Measurements from ENCODE around the gene RABGAP1L.
"Not testable (repeated sequence)": the region's sequence is repeated elsewhere in the genome, so short reads cannot be mapped to it uniquely, and the experiment has no call there.

RABGAP1L gene

DNA sequence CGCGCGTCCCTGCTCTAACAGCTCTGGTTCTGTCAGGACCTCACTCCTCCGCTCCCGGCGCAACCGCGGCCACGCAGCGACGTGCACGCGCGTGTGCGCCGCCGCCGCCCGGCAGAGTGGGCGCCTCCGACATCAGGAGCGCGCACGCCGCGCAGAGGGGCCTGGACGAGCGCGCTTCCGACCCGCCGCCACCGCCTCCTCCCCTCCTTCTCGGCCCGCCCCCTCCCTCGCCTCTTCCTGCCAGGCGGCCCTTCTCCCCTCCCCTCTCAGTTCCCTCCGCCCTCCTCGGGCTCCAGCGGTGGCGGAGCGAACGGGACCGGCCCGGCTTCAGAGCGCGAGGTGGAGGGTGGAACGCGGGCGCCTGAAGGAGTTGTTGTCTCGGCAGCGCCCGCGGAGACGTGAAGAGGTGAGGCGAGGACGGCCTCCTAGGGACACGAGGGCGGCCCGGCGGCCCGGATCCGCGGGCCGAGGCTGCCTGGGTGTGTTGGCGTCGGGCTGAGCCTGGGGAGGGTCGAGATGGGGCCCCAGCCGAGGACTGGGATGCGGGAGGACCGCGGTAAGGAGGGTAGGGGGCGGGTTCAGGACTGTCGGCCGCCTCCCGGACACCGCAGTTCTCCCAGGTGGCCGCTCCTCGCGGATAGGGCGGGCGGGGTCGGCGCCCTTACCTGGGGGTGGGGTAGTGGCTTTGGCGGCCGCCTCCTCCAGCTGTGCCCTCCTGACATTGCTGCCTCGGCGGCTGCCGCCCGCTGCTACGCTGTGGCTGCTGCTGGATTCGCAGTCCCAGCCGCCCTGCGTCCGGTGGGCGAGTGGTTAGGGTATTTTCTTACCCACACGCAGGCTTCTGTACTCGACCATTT, at the start of gene RABGAP1L:
RABGAP1L (plus strand) TSS at position 269 of the 857 bp plus-strand sequence.
- peak; percentile 92 for DNase-seq (ENCODE audit: low spot score)

DNA sequence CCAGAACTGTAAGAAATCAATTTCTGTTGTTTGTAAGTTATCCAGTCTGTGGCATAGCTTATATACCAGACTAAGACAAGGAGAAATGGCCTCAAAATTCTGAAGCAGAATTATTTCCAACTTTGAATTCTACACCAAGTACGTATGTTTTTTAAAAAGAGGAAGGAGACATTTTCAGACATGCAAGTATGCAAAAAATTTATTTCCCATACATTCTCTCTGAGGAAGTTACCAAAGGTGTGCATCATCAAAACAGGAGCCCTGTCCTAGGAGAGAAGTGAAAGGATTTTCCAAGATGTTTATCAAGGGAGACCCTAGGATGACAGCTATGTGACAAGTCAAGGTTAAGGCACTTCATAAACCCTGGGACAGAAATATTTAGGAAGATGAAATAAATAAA, 49.3 kb upstream of the RABGAP1L start:
- peak; percentile 23 for DNase-seq (ENCODE audit: low spot score)

DNA sequence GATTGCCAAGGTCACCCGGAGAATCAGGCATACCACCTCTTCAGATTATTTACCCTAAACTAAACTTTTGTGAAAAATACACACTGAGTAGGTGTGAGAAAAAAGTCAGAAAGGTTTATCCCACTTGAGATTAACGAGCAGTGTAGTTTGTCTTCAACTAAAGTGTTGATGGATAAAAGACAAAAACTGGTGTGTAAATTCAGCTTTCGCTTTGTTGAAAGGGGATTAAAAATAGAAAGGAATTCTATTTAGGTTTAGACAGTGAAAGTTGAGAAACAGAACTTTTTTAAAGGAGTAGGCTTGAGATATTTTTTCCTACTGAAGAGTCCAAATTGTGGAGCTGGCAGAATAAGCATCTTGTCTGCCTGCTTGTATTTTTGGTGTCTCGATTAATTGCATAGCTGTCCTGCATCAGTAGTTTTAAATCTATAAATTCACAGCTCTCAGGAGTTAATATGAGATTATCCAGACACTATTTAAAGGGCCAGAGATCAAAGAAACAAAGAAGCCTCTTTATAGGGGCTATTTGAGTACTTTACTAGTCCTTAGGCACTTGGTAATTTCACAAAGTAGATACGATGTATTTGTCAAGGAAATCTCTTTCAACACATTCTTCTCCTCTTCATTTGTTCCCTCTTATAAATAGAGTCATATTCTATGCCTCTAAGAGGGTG, 46.7 kb upstream of the RABGAP1L start:
- no peak for DNase-seq (ENCODE audit: low spot score)

DNA sequence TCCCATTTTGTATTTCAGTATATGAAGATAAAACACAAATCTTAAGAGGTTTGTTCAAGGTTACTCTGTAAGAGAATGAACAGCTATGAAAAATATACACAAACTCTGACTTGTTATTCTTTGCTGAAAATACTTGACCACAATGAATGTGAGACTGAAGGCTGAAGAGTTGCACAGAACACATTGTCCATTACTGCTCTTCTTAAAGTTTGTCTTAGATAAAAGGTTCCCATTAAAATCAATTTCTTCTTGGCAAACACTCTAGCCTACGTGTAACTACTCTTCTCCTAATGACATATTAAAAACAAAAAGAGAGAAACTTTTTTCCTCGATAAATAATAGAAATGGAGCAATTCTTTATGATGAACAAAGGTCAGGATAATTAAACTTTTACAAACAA, 45.2 kb upstream of the RABGAP1L start:
- DNase-seq (ENCODE audit: low spot score), result no peak

DNA sequence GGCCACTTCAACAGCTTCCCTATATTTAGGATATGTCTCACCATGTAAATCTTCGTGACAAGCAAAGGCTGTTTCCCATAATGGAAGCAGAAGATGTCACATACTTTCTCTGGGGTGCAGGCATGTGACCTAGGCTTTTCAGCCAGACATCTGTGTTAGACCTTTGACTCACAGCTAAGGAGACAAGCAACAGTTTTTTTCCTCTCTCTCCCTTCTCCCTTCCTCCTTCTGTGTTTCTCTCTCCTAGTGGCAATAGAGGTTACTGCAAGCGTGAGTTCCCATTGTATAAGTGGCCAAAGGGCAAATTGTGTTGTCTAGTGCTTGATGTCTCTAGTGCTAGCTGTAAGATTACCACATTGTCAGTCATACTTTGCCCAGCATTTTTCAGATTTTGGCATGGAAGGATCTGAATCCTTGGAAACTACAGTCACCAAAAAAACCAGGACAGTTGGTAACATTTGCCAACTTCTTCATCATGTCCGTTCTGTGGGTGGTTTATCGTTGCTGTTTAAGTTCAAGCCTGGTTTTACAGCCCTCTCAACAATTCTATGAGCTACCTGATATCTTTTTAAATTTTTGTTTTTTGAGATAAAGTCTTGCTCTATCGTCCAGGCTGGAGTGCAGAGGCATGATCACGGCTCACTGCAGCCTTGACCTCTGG, 44.4 kb upstream of the RABGAP1L start:
- DNase-seq (ENCODE audit: low spot score), result peak; percentile 42

DNA sequence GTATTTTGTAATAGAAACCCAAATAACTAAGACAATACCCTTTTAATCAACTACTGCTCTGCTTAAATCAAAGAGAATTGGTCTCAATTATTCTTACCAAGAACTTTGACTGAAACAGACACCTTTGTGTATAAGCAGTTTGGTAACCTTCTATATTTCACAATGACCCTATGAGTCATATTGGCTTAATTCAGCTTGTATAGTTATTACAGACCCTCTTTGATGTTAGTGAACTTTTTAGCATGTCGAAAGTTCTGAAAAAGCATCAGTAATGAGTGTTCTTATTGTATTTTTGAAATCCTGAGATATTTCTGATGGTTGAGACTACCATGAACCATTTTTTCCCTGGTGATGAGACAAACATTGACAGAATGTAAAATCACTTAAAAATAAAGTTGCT, 43.3 kb upstream of the RABGAP1L start:
- DNase-seq (ENCODE audit: low spot score), result no peak

DNA sequence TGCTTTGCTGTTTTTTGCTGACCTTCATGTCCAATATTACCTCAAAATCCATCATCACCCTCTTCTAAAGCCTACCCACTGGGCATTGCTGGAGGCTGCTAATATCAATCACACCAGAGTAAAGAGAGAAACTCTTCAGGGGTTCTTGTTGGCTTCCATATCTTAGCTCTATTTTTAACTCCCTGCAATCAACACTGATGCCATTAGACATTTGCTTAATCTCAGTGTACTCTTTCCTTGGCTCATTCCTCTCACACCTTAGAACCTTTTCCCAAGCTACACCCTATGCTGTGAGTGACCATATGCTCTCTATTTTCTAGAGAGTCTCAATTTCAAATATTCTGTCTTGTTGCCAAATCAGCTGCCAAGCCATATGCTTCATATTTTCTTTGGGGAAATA, 40.6 kb upstream of the RABGAP1L start:
- no peak for DNase-seq (ENCODE audit: low spot score)

DNA sequence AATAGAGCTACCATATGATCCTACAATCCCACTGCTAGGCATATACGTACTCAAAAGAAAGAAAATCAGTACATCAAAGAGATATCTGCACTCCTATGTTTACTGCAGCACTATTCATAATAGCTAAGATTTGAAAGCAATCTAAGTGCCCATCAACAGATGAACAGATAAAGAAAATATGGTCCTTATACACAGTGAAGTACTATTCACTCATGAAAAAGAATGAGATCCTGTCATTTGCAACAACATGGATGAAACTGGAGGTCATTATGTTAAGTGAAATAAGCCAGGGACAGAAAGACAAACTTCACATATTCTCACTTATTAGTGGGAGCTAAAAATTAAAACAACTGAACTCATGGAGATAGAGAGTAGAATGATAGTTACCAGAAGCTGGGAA, 37.0 kb upstream of the RABGAP1L start:
- not testable (repeated sequence) for DNase-seq (ENCODE audit: low spot score)

DNA sequence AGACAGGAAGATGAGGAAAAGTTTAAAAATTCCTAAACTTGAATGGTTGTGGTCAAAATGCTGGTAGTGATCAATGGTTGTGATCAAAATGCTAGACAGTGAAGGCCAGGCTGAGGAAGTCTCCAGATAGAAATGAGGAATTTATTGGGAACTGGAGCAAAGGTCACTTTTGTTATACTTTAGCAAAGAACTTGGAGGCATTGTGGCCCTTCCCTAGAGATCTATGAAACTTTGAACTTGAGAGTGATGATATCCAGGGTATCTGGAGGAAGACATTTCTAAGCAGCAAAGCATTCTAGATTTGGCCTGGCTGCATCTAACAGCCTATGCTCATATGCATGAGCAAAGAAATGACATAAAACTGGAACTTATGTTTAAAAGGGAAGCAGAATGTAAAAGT, 35.5 kb upstream of the RABGAP1L start:
- DNase-seq (ENCODE audit: low spot score), result no peak

DNA sequence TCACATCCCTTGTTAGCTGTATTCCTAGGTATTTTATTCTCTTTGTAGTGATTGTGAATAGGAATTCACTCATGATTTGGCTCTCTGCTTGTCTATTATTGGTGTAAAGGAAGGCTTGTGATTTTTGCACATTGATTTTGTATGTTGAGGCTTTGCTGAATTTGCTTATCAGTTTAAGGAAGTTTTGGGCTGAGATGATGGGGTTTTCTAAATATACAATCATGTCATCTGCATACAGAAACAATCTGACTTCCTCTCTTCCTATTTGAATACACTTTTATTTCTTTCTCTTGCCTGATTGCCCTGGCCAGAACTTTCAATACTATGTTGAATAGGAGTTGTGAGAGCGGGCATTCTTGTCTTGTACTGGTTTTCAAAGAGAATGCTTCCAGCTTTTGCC, 32.1 kb upstream of the RABGAP1L start:
- not testable (repeated sequence) for DNase-seq (ENCODE audit: low spot score)

DNA sequence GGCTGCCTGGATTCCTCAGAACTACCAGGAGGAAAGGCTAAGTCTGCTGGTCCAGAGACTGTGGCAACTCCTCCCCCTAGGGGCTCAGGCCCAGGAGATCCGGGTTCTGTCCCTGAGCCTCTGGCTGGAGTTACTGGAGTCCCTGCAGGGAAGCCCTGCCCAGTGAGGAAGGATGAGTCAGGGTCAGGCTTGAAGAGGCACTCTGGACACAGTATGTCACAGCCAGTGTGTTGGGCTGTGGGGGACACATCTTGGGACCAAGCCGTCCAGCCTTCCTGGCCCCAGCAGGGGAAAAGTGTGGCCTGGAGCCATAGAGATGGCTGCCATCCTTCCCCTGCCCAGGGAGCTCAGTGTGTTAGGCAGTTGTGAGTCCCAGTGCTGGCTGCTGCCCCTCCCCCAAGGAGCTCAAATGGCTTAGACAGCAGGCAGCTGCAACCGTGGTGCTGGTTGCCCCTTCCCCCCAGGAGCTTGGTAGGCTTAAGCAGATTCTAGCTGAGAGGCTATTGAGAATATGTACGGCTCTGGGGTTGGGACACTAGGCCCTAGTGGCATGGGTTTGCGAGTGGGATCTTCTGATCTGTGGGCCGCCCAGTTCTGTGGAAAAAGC, 28.2 kb upstream of the RABGAP1L start:
- no peak for DNase-seq (ENCODE audit: low spot score)

DNA sequence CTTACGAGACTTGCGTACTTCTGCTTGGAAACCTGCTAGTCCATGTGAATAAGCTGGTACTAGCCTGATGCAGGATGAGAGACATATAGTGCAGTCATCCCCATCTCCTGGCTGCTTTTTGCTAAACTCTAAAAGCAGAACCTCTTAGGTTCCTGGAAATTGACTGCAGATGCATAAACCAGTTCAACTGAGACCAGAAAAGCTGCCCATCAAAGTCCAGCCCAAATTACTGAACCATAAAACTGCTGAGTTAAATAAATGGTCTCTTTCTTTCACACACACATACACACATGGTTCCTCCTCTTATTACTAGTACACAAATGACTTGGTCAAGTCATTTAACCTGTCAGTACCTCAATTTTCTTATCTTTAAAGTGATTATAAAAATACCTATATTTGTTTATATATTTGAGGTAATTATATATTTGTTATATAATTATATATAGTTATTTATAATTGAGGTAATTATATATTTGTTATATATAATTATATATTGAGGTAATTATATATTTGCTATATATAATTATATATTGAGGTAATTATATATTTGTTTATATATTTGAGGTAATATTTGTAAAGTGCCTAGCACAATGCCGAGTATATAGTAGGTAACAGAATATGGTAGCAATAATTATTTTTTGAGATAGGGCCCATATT, 25.2 kb upstream of the RABGAP1L start:
- DNase-seq (ENCODE audit: low spot score), result peak; percentile 74

DNA sequence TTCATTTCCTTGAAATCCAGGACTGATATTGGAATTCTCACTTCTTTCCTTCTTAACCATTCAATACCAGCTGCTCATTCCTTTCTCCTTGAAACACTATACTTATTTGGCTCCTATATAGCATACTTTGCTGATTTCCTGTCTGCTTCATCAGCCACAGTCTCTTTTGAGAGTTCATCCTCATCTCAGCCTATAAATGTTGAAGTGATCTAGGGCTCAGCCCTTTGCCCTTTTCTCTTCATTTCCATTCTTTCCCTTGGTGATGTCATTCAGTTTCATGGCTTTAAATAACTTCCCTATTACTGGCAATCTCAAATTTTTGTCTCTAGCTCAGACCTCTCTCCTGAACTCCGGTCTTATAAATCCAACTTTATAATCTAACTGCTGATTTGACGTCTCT, 24.1 kb upstream of the RABGAP1L start:
- DNase-seq (ENCODE audit: low spot score), result no peak

DNA sequence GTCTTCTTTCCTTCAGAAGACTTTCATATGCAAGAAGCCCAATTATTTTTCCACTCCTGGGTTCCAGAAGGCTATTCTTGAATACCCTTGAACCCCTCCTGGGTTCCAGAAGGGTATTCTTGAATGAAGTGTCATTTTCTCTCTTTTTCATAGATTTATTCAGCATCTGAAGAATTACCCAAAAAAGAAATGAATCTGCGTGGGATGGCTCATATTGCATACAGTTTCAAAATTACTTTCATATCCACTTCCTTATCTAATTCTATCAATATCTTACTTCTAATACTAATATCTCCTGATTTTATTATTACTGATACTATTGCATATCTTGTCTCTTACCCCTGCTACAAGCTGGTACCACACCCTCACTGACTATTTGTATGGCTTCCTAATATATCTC, 22.6 kb upstream of the RABGAP1L start:
- no peak for DNase-seq (ENCODE audit: low spot score)

DNA sequence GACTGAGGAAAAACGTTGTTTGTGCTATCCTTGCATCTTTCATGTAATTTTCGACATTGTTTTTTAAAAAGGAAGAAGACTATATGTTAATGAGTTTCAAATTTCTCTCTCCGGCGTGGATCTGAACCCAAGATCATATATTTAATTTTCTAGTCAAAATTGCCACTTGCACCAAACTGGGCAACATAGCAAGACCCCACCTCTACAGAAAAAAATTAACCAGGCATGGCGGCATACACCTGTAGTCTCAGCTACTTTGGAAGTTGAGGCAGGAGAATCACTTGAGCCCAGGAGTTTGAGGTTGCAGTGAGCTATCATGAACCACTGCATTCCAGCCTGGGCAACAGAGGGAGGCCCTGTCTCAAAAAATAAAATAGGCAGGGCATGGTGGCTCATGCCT, 16.5 kb upstream of the RABGAP1L start:
- no peak for DNase-seq (ENCODE audit: low spot score)

DNA sequence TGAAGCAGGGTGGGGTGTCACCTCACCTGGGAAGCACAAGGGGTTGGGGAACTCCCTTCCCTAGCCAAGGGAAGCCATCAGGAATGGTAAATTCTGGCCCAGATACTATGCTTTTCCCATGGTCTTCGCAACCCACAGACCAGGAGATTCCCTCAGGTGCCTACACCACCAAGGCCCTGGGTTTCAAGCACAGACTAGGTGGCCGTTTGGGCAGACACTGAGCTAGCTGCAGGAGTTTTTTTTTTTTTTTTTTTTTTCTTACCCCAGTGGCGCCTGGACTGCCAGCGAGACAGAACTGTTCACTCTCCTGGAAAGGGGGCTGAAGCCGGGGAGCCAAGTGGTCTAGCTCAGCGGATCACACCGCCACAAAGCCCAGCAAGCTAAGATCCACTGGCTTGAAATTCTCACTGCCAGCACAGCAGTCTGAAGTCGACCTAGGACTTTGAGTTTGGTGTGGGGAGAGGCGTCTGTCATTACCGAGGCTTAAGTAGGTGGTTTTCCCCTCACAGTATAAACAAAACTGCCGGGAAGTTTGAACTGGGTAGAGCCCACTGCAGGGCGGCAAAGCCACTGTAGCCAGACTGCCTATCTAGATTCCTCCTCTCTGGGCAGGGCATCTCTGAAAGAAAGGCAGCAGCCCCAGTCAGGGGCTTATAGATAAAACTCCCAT, 15.5 kb upstream of the RABGAP1L start:
- not testable (repeated sequence) for DNase-seq (ENCODE audit: low spot score)

DNA sequence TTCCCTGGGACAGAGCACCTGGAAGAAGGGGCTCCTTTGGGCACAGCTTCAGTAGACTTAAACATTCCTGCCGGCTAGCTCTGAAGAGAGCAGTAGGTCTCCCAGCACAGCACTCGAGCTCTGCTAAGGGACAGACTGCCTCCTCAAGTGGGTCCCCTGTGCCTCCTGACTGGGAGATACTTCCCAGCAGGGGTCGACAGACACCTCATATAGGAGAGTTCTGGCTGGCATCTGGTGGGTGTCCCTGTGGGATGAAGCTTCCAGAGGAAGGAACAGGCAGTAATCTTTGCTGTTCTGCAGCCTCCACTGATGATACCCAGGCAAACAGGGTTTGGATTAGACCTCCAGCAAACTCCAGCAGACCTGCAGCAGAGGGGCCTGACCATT, 14.9 kb upstream of the RABGAP1L start:
- not testable (repeated sequence) for DNase-seq (ENCODE audit: low spot score)

DNA sequence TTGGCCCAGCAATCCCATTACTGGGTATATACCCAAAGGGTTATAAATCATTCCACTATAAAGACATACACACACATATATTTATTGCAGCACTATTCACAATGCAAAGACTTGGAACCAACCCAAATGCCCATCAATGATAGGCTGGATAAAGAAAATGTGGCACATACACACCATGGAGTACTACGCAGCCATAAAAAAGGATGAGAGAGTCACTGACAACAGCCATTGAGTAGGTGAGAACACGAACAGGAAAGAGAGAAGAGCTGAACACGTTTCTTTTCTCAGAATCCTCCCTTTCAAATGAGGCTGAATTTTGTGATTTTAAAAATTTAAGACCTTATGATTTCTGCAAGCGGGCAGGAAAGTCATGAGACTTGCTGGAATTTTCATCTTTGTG, 10.1 kb upstream of the RABGAP1L start:
- DNase-seq (ENCODE audit: low spot score), result no peak

DNA sequence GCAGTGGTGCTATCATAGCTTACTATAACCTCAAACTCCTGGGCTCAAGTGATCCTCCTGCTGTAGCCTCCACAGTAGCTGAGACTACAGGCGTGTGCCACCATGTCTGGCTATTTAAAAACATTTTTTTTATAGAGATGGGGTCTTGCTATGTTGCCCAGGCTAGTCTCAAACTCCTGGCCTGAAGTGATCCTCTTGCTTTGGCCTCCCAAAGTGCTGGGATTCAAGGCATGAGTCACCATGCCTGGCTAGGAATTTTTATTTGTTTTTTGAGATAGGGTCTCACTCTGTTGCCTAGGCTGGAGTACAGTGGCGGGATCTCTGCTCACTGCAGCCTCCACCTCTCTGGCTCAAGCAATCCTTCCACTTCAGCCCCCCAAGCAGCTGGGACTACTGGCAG, 8.8 kb upstream of the RABGAP1L start:
- DNase-seq (ENCODE audit: low spot score), result no peak

DNA sequence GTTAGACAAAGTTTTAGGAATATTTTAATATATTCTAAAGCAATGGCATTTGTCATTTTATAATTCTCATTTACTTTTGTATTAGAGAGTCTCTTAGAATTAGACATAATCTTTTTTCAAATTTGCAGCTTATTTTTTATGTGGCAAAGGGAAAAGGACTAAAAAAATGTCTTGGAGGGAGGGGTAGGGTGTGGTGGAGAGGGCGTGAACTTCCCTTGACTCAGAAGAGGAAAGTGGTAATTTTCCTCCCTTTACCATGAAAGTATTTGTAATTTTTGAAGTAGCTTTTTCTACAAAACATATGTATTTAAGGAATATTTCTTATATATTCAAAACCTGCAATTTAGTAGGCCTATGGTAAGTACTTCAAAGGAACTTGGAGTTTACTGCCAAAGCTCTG, 6.9 kb upstream of the RABGAP1L start:
- DNase-seq (ENCODE audit: low spot score), result no peak

DNA sequence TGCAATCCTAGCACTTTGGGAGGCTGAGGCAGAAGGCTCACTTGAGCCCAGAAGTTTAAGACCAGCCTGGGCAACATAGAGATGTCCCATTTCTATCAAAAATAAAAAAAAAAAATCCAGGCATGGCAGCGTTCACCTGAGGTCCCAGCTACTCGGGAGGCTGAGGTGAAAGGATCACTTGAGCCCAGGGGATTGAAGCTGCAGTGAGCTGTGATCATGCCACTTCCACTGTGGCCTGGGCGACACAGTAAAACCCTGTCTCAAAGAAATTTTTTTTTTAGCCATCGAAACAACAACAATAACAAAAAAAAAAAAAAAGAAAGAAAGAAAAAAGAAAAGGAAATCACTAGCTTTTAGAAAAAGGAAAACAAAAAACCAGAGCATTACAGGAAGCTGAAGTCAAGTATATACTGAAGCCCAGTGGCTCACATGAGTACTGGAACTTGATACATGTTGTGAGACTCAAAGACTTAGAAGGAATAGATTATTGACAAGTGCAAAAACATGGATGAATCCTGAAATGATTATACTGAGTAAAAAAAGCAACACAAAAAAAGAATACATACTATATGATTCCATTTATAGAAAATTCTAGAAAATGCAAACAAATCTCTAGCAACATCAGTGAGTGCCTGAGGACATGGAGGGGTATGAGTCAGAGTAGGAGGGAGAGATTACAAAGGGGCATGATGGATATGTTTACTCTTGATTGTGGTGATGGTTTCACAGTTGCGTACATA, 6.1 kb upstream of the RABGAP1L start:
- no peak for DNase-seq (ENCODE audit: low spot score)

Measured in germinal center (tissue), 1 donor.